Spleen (tissue), 7 donors: ENCODE data around the gene C10orf88.

Source experiments
- CTCF ChIP-seq, 11 experiments: fragments of 200-600 bp in 7 of 11; fragments of 450-650 bp in 4 of 11; sonication (generic) in 4 of 11; IDR thresholded peaks in 8 of 11; conservative IDR thresholded peaks in 3 of 11; 1 replicate in 7 of 11; 2 replicates in 4 of 11; pipeline versions ENCODE4 v1.4.0 to v1.8.0; 2016 to 2021; ENCODE audit warnings: antibody characterized with exemption in 11 of 11, inconsistent platforms in 4 of 11, mild to moderate bottlenecking in 1 of 11
- POLR2A ChIP-seq, 3 donors: fragments of 450-650 bp; IDR thresholded peaks; one replicate each; pipeline ENCODE4 v1.5.1; 2017; ENCODE audit warnings: antibody characterized with exemption in 3 of 3, mild to moderate bottlenecking in 1 of 3
- POLR2AphosphoS5 ChIP-seq, 3 donors: sonication (generic); formaldehyde crosslinking; IDR thresholded peaks; one replicate each; pipeline ENCODE4 v1.5.1; 2017; ENCODE audit warnings: antibody characterized with exemption in 3 of 3
- donor health status: DM: no; HTN: no; CAD: no; lungs with moderate emphysema.
- donor health status: DM: no; HTN: no; CAD: no.
- donor health status: DM: no; HTN: no; CAD: no.

- TF ChIP-seq CTCF (IDR thresholded peaks at IDR 0.05 in 8 of 11, conservative IDR thresholded peaks at IDR 0.05 in 3 of 11): no peak
- no peak for TF ChIP-seq POLR2A (IDR thresholded peaks at IDR 0.05)
- no peak for TF ChIP-seq POLR2AphosphoS5 (IDR thresholded peaks at IDR 0.05)
Measured at GRCh38 chr10:122955892-122956291, 1.9 kb upstream of the C10orf88 start.
